K562 (cell line): ENCODE results near the gene PDCD1.

Experiments
- HBP1 ChIP-seq: fragments of 450-650 bp; formaldehyde crosslinking; IDR thresholded peaks from 2 replicates; pipeline ENCODE4 v1.4.0; 2022; ENCODE audit warnings: missing genetic modification characterization
- MAX ChIP-seq: sonication (generic); formaldehyde crosslinking; IDR thresholded peaks from 2 replicates; pipeline ENCODE4 v1.9.0; 2022; ENCODE audit warnings: mild to moderate bottlenecking, missing genetic modification reagents
- POLR2A ChIP-seq: fragments of 450-650 bp; conservative IDR thresholded peaks from 2 replicates; pipeline ENCODE4 v1.6.1; 2016
- RAD21 ChIP-seq, 2 experiments: fragments of 250-450 bp in 1 of 2; fragments of 450-650 bp in 1 of 2; sonication (Bioruptor Pico) in 1 of 2; formaldehyde crosslinking in 1 of 2; IDR thresholded peaks in 1 of 2; conservative IDR thresholded peaks in 1 of 2; 2 replicates each; pipeline versions ENCODE4 v1.4.0 to v1.8.0; 2020 to 2022; ENCODE audit warnings: mild to moderate bottlenecking in 2 of 2, moderate library complexity in 1 of 2
- SPI1 ChIP-seq: IDR thresholded peaks from 2 replicates; pipeline ENCODE4 v1.6.1; 2011; ENCODE audit warnings: low read depth, low read length, control low read depth, borderline replicate concordance
- TCF7L2 ChIP-seq: fragments of 150-350 bp; IDR thresholded peaks from 2 replicates; pipeline ENCODE4 v1.6.1; 2016; ENCODE audit warnings: low read depth, mild to moderate bottlenecking, low read length, moderate library complexity
- ZBTB43 ChIP-seq: sonication (generic); formaldehyde crosslinking; IDR thresholded peaks from 2 replicates; pipeline ENCODE4 v1.8.0; 2023; ENCODE audit warnings: mild to moderate bottlenecking, missing genetic modification reagents
- ZNF239 ChIP-seq: fragments of 250-450 bp; sonication (Bioruptor Pico); IDR thresholded peaks from 2 replicates; pipeline ENCODE4 v1.4.0; 2020; ENCODE audit warnings: mild to moderate bottlenecking

GRCh38 chr2:241855888-241856422 lies 2.7 kb downstream of the PDCD1 start:
- no peak for TF ChIP-seq HBP1 (CRISPR knock-in tag)
- TF ChIP-seq ZNF239 (CRISPR knock-in tag) = no peak
- no peak for TF ChIP-seq MAX (CRISPR knock-in tag)
- no peak for TF ChIP-seq POLR2A
- TF ChIP-seq SPI1 = no peak
- TF ChIP-seq ZBTB43 (CRISPR knock-in tag) = no peak
- TF ChIP-seq RAD21 (CRISPR knock-in tag; conservative IDR thresholded peaks at IDR 0.05 in 1 of 2, IDR thresholded peaks at IDR 0.05 in 1 of 2) = no peak
- TF ChIP-seq TCF7L2 = no peak
